Neural cell (in vitro differentiated cells): ENCODE results near the gene KLHL22. TPM values are rescaled to one million over a fixed set of nuclear protein-coding genes. Genes with fewer than 3 reads are reported as not detected.
"Not testable (repeated sequence)": the region's sequence is repeated elsewhere in the genome, so short reads cannot be mapped to it uniquely, and the experiment has no call there.

Source experiments
- H2AFZ ChIP-seq: fragments of 200-600, 300-800 bp; sonication (generic), shearing (Covaris generic); 2 replicates; pipeline ENCODE4 v1.6.0; 2014; ENCODE audit warnings: low read depth, mild to moderate bottlenecking, antibody characterized with exemption, low read length, moderate library complexity
- H3F3A ChIP-seq: fragments of 200-600 bp; shearing (Covaris generic); 2 replicates; pipeline ENCODE4 v1.6.1; 2016; ENCODE audit warnings: mild to moderate bottlenecking, moderate library complexity, mixed read lengths, antibody characterized with exemption, low read length; ENCODE audit not compliant: insufficient read depth, poor library complexity, severe bottlenecking
- H3K27ac ChIP-seq: fragments of 200-600, 300-800 bp; sonication (generic), shearing (Covaris generic); 2 replicates; pipeline ENCODE4 v1.5.1; 2014; ENCODE audit warnings: mild to moderate bottlenecking, low read length, moderate library complexity
- H3K27me3 ChIP-seq: fragments of 300-800, 200-600 bp; sonication (generic), shearing (Covaris generic); 2 replicates; pipeline ENCODE4 v1.6.0; 2014; ENCODE audit warnings: mild to moderate bottlenecking, low read depth, low read length, moderate library complexity; ENCODE audit not compliant: insufficient read depth
- H3K36me3 ChIP-seq: fragments of 300-800, 200-600 bp; sonication (generic), shearing (Covaris generic); 2 replicates; pipeline ENCODE4 v1.5.1; 2014; ENCODE audit warnings: mild to moderate bottlenecking, antibody characterized with exemption, low read length, moderate library complexity; ENCODE audit not compliant: insufficient read depth
- H3K4me2 ChIP-seq: fragments of 300-800, 200-600 bp; sonication (generic), shearing (Covaris generic); 2 replicates; pipeline ENCODE4 v1.6.0; 2014; ENCODE audit warnings: mild to moderate bottlenecking, low read length
- H3K4me3 ChIP-seq: fragments of 300-800, 200-600 bp; sonication (generic), shearing (Covaris generic); 2 replicates; pipeline ENCODE4 v1.5.1; 2014; ENCODE audit warnings: mild to moderate bottlenecking, low read length, moderate library complexity
- H3K79me2 ChIP-seq: fragments of 200-600 bp; shearing (Covaris generic); replicated peaks from 2 replicates; pipeline ENCODE4 v1.6.0; 2014; ENCODE audit warnings: mild to moderate bottlenecking, low read length, moderate library complexity; ENCODE audit not compliant: insufficient read depth
- H3K9ac ChIP-seq: fragments of 300-800, 200-600 bp; sonication (generic), shearing (Covaris generic); 2 replicates; pipeline ENCODE4 v1.6.1; 2016; ENCODE audit warnings: mild to moderate bottlenecking, low read length, mixed read lengths
- H3K9me2 ChIP-seq: fragments of 200-600 bp; shearing (Covaris generic); 2 replicates; pipeline ENCODE4 v1.6.1; 2016; ENCODE audit warnings: mild to moderate bottlenecking, low read length, mixed read lengths; ENCODE audit not compliant: insufficient read depth
- H3K9me3 ChIP-seq: fragments of 200-600, 300-800 bp; sonication (generic), shearing (Covaris generic); 2 replicates; pipeline ENCODE4 v1.6.1; 2016; ENCODE audit warnings: mild to moderate bottlenecking, mixed run types, low read length, moderate library complexity, mixed read lengths
- H4K20me1 ChIP-seq: fragments of 200-600 bp; shearing (Covaris generic); 2 replicates; pipeline ENCODE4 v1.6.1; 2016; ENCODE audit warnings: mild to moderate bottlenecking, mixed run types; ENCODE audit not compliant: insufficient read depth
- EP300 ChIP-seq: fragments of 450-650 bp; conservative IDR thresholded peaks from 2 replicates; pipeline ENCODE4 v1.6.1; 2014; ENCODE audit warnings: antibody characterized with exemption, mild to moderate bottlenecking, moderate library complexity; ENCODE audit not compliant: poor library complexity, severe bottlenecking
- EZH2 ChIP-seq: fragments of 200-600, 300-800 bp; shearing (Covaris generic), sonication (generic); IDR thresholded peaks from 2 replicates; pipeline ENCODE4 v1.6.1; 2014; ENCODE audit warnings: antibody characterized with exemption, low read length, borderline replicate concordance, mild to moderate bottlenecking; ENCODE audit not compliant: insufficient read depth, poor library complexity, severe bottlenecking
- MXI1 ChIP-seq: fragments of 450-650 bp; conservative IDR thresholded peaks from 2 replicates; pipeline ENCODE4 v1.6.1; 2014; ENCODE audit warnings: antibody characterized with exemption, mild to moderate bottlenecking; ENCODE audit not compliant: poor library complexity, severe bottlenecking
- POLR2AphosphoS5 ChIP-seq: IDR thresholded peaks from 2 replicates; pipeline ENCODE4 v1.6.1; 2012
- RAD21 ChIP-seq: fragments of 450-650 bp; conservative IDR thresholded peaks from 2 replicates; pipeline ENCODE4 v1.6.1; 2014; ENCODE audit warnings: antibody characterized with exemption, mild to moderate bottlenecking, moderate library complexity
- SMC3 ChIP-seq: fragments of 450-650 bp; conservative IDR thresholded peaks from 2 replicates; pipeline ENCODE4 v1.6.1; 2014; ENCODE audit warnings: antibody characterized with exemption, mild to moderate bottlenecking, moderate library complexity; ENCODE audit not compliant: poor library complexity
- TAF1 ChIP-seq: IDR thresholded peaks from 2 replicates; pipeline ENCODE4 v1.6.1; 2012; ENCODE audit warnings: low read depth
- polyA plus RNA-seq: library from polyadenylated mRNA; depleted of rRNA; stranded (reverse); fragments of >200 nt; gene quantifications from 2 replicates; pipeline ENCODE4 v1.2.3, GENCODE V29; 2014
- TF ChIP-seq, protein P1 (sequence below): IDR thresholded peaks from 2 replicates; pipeline ENCODE4 v1.6.1; 2012; ENCODE audit warnings: borderline replicate concordance
- TF ChIP-seq, protein P2 (sequence below): fragments of 450-650 bp; IDR thresholded peaks from 2 replicates; pipeline ENCODE4 v1.5.1; 2014; ENCODE audit warnings: antibody characterized with exemption, mild to moderate bottlenecking, moderate library complexity; ENCODE audit not compliant: poor library complexity, severe bottlenecking

The KLHL22 gene
- polyA plus RNA-seq, 1 donor from 2014 or later, result 59.5 TPM

GRCh38 chr22:20455709-20456063 is 39.9 kb downstream of the KLHL22 start (continued):
- TF ChIP-seq MXI1 (no peak), RAD21 (no peak)

DNA sequence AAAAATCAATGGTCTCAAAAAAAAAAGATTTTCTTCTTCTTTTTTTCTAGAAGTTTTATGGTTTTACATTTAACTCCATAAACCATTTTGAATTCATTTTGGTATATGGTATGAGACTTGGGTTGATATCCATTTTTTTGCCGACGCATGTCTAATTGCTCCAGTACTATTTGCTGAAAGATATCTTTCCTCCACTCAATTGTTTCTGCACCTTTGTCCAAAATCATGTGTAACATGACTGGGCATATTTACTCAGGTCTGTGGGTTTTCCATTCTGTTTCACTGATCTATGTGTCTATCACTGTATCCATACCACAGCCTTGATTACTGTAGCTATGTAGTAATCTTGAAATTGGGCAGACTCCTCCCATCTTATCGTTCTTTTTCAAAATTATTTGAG is 42.4 kb downstream of the KLHL22 start:
- no peak overlapping the region for H3K4me2 ChIP-seq
- H3K9me2 ChIP-seq, result no peaks in the 10 kb centered on the region
- no peak overlapping the region for H3K9ac ChIP-seq
- no peaks in the 10 kb centered on the region for H3K9me3 ChIP-seq
- no peaks in the 10 kb centered on the region for H3F3A ChIP-seq
- H3K36me3 ChIP-seq, result peaks cover 8% of the 10 kb centered on the region
- H3K79me2 ChIP-seq, result no peaks in the 10 kb centered on the region
- no peak overlapping the region for H2AFZ ChIP-seq
- no peak overlapping the region for H3K4me3 ChIP-seq
- H4K20me1 ChIP-seq, result no peaks in the 10 kb centered on the region
- H3K27me3 ChIP-seq, result no peaks in the 10 kb centered on the region
- no peak for TF ChIP-seq SMC3
- H3K27ac ChIP-seq, result no peak overlapping the region

- Histone ChIP-seq H3K4me3 (no peak overlapping the region), H2AFZ (no peak overlapping the region), H3K9ac (no peak overlapping the region), H4K20me1 (no peaks in the 10 kb centered on the region), H3K79me2 (no peaks in the 10 kb centered on the region), H3K27me3 (no peaks in the 10 kb centered on the region), H3K9me2 (no peaks in the 10 kb centered on the region), H3K9me3 (no peaks in the 10 kb centered on the region), H3F3A (no peaks in the 10 kb centered on the region), H3K27ac (no peak overlapping the region), H3K36me3 (no peaks in the 10 kb centered on the region), H3K4me2 (no peak overlapping the region)
- TF ChIP-seq, protein P1, sequence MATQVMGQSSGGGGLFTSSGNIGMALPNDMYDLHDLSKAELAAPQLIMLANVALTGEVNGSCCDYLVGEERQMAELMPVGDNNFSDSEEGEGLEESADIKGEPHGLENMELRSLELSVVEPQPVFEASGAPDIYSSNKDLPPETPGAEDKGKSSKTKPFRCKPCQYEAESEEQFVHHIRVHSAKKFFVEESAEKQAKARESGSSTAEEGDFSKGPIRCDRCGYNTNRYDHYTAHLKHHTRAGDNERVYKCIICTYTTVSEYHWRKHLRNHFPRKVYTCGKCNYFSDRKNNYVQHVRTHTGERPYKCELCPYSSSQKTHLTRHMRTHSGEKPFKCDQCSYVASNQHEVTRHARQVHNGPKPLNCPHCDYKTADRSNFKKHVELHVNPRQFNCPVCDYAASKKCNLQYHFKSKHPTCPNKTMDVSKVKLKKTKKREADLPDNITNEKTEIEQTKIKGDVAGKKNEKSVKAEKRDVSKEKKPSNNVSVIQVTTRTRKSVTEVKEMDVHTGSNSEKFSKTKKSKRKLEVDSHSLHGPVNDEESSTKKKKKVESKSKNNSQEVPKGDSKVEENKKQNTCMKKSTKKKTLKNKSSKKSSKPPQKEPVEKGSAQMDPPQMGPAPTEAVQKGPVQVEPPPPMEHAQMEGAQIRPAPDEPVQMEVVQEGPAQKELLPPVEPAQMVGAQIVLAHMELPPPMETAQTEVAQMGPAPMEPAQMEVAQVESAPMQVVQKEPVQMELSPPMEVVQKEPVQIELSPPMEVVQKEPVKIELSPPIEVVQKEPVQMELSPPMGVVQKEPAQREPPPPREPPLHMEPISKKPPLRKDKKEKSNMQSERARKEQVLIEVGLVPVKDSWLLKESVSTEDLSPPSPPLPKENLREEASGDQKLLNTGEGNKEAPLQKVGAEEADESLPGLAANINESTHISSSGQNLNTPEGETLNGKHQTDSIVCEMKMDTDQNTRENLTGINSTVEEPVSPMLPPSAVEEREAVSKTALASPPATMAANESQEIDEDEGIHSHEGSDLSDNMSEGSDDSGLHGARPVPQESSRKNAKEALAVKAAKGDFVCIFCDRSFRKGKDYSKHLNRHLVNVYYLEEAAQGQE, result no peak
- TF ChIP-seq RAD21, result no peak
- TF ChIP-seq EZH2, result no peak
- no peak for TF ChIP-seq EP300
- no peak for TF ChIP-seq POLR2AphosphoS5
- TF ChIP-seq SMC3, result no peak
- TF ChIP-seq TAF1, result no peak
- TF ChIP-seq, protein P2, sequence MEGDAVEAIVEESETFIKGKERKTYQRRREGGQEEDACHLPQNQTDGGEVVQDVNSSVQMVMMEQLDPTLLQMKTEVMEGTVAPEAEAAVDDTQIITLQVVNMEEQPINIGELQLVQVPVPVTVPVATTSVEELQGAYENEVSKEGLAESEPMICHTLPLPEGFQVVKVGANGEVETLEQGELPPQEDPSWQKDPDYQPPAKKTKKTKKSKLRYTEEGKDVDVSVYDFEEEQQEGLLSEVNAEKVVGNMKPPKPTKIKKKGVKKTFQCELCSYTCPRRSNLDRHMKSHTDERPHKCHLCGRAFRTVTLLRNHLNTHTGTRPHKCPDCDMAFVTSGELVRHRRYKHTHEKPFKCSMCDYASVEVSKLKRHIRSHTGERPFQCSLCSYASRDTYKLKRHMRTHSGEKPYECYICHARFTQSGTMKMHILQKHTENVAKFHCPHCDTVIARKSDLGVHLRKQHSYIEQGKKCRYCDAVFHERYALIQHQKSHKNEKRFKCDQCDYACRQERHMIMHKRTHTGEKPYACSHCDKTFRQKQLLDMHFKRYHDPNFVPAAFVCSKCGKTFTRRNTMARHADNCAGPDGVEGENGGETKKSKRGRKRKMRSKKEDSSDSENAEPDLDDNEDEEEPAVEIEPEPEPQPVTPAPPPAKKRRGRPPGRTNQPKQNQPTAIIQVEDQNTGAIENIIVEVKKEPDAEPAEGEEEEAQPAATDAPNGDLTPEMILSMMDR, result no peak
- TF ChIP-seq MXI1, result no peak
Observed at GRCh38 chr22:20451920-20452319, 43.7 kb downstream of the KLHL22 start.

DNA sequence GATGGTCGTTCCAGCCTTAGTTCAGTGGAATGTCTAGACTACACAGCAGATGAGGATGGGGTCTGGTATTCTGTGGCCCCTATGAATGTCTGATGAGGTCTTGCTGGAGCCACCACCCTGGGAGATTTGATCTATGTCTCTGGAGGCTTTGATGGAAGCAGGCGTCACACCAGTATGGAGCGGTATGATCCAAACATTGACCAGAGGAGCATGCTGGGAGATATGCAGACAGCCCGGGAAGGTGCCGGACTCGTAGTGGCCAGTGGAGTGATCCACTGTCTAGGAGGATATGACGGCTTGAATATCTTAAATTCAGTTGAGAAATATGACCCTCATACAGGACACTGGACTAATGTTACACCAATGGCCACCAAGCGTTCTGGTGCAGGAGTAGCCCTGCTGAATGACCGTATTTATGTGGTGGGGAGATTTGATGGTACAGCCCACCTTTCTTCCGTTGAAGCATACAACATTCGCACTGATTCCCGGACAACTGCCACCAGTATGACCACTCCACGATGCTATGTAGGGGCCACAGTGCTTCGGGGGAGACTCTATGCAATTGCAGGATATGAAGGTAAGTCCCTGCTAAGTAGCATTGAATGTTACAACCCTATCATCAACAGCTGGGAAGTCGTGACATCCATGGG is 44.3 kb downstream of the KLHL22 start:
- not testable (repeated sequence) for H3K9me3 ChIP-seq, H3K27ac ChIP-seq, H3K27me3 ChIP-seq, H3F3A ChIP-seq, H3K4me3 ChIP-seq, H3K9me2 ChIP-seq, H3K9ac ChIP-seq, H3K36me3 ChIP-seq, H3K4me2 ChIP-seq, H3K79me2 ChIP-seq, H4K20me1 ChIP-seq, H2AFZ ChIP-seq
